Dendritic cell treated with granulocyte-macrophage colony-stimulating factor and Interleukin-4, amounts not matched to agents 40 ng/mL and 50 ng/mL, for 4 days (primary cell): ENCODE data around the gene EGR2.
"Not testable (repeated sequence)": the region's sequence is repeated elsewhere in the genome, so short reads cannot be mapped to it uniquely, and the experiment has no call there.

Source experiments
- H3K27ac Mint-ChIP-seq: one replicate; pipeline ENCODE4 v1.8.0; 2022; ENCODE audit warnings: mild to moderate bottlenecking, mixed read lengths
- H3K27me3 Mint-ChIP-seq: one replicate; pipeline ENCODE4 v1.8.0; 2022; ENCODE audit warnings: mild to moderate bottlenecking, mixed read lengths
- H3K36me3 Mint-ChIP-seq: one replicate; pipeline ENCODE4 v1.8.0; 2022; ENCODE audit warnings: low read depth, mixed read lengths
- H3K4me1 Mint-ChIP-seq: one replicate; pipeline ENCODE4 v1.8.0; 2022; ENCODE audit warnings: low read depth, mixed read lengths
- H3K4me3 Mint-ChIP-seq: one replicate; pipeline ENCODE4 v1.8.0; 2022; ENCODE audit warnings: mild to moderate bottlenecking, moderate library complexity, mixed read lengths
- H3K9me3 Mint-ChIP-seq: one replicate; pipeline ENCODE4 v1.8.0; 2022; ENCODE audit warnings: mixed read lengths
- intact Hi-C: fragments of 100-400 bp; cut with micrococcal nuclease; formaldehyde crosslinking; loops from one replicate; pipeline ENCODE4 v1.15.0; 2022

EGR2 gene

DNA sequence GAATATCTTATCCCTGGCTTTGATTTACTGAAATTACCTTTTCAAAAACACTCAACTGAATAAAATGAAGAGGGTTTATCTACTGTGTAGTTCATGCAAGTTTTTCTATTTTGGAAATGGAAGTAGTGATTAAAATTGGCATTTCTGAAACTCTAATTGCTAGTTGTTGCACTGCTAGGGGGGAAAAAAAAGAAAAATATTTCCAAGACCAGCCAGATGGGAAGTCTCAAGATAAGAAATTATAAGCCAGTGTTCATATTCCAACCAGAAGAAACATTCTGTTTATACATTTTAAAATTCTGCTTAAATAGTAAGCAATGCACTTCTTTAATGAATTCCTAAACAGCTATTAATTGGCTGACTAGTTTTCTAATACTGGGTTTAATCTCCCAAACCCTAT, 21.1 kb downstream of the EGR2 start:
- Mint-ChIP-seq H3K4me1 (peaks cover 43% of the 10 kb centered on the region), H3K27ac (no peak overlapping the region), H3K4me3 (no peak overlapping the region), H3K9me3 (no peaks in the 10 kb centered on the region), H3K27me3 (peaks cover 20% of the 10 kb centered on the region), H3K36me3 (peaks cover 7% of the 10 kb centered on the region)
- intact Hi-C loops = no loop called here

DNA sequence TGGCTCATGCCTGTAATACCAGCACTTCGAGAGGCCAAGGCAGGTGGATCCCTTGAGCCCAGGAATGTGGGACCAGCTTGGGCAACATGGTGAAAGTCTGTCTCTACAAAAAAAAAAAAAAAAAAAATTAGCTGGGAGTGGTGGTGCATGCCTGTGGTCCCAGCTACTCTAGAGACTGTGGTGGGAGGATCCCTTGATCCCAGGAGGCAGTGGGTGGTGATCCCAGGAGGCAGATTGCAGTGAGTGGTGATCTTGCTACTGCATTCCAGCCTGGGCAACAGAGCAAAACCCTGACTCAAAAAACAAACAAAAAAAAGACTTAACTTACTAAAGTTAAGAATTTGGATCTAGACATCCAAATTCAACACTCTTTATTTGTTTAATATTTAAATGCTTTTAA, 21.9 kb downstream of the EGR2 start:
- Mint-ChIP-seq H3K4me3 (no peak overlapping the region), H3K4me1 (peaks cover 43% of the 10 kb centered on the region), H3K9me3 (no peaks in the 10 kb centered on the region), H3K27ac (no peak overlapping the region), H3K36me3 (peaks cover 15% of the 10 kb centered on the region), H3K27me3 (peaks cover 23% of the 10 kb centered on the region)
- intact Hi-C loops = no loop called here

DNA sequence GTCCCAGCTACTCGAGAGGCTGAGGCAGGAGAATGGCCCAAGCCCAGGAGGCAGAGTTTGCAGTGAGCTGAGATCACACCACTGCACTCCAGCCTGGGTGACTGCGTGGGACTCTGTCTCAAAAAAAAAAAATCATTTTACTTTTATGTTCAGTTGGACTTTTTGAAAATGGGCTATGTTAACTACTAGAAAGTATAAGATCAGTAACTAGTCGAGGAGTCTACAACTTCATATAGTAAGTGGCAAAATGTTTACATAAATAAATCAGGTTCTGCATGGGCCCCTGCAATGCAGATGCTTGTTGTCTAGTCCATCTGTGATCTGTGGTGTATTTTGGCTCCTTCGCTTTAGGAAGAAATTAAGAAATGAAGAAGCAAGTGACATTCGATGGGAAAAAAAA, 23.9 kb downstream of the EGR2 start:
- intact Hi-C loops = no loop called here
- Mint-ChIP-seq H3K4me1 (peaks cover 25% of the 10 kb centered on the region), H3K27ac (no peak overlapping the region), H3K9me3 (no peaks in the 10 kb centered on the region), H3K27me3 (peaks cover 21% of the 10 kb centered on the region), H3K36me3 (peaks cover 15% of the 10 kb centered on the region), H3K4me3 (no peak overlapping the region)

DNA sequence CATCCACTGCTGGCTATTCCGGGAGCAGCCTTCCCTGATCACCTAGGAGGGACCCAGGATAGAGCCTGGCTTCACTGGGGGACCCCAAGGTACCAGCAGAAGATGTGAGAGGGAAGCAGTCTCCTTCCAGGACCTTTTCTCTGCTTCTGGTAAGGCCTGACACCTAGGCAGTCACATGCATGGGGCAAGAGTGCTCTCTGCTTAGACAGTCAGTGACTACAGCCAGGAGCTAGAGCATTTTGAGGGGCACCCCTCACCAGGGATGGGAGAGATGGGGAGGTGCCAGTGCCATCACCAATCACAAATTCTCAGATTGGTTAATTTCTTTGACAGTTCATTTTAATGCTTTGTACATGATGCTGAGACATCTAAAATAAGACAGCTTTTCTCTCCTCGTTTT, 25.6 kb downstream of the EGR2 start:
- Mint-ChIP-seq H3K4me1 (peaks cover 13% of the 10 kb centered on the region), H3K27me3 (peaks cover 9% of the 10 kb centered on the region), H3K27ac (no peak overlapping the region), H3K36me3 (peaks cover 10% of the 10 kb centered on the region), H3K4me3 (no peak overlapping the region), H3K9me3 (peaks cover 2% of the 10 kb centered on the region)
- intact Hi-C loops = no loop called here

DNA sequence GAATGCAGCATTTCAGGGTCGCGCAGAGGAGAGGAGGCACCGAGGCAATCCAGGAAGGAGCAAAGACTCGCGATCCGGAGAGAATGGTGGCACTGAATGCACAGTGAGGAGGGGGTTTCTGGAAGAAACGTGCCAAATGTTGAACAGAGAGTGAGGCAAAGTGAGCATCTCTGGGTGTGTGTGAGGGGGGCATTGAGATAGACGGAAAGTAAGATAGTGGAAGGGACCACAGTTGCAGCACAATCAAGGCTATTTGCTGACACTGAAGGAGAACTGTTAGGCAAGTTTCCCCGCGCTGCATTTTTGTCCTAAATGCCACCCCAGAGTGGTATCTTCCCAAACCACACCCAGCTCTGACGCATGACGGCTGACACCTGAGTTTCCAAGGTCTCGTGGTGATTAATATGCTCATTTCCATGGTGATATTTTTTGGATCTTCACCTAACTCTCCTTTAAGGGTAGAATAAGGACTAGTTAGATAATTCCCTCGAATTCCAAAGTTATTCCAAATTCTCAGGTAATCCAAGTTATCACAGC, 26.1 kb downstream of the EGR2 start:
- no peak overlapping the region for H3K4me3 Mint-ChIP-seq
- peaks cover 7% of the 10 kb centered on the region for H3K9me3 Mint-ChIP-seq
- no peak overlapping the region for H3K27ac Mint-ChIP-seq
- H3K4me1 Mint-ChIP-seq = peaks cover 13% of the 10 kb centered on the region
- intact Hi-C loops = no loop called here
- H3K27me3 Mint-ChIP-seq = peaks cover 12% of the 10 kb centered on the region
- H3K36me3 Mint-ChIP-seq = peaks cover 15% of the 10 kb centered on the region

DNA sequence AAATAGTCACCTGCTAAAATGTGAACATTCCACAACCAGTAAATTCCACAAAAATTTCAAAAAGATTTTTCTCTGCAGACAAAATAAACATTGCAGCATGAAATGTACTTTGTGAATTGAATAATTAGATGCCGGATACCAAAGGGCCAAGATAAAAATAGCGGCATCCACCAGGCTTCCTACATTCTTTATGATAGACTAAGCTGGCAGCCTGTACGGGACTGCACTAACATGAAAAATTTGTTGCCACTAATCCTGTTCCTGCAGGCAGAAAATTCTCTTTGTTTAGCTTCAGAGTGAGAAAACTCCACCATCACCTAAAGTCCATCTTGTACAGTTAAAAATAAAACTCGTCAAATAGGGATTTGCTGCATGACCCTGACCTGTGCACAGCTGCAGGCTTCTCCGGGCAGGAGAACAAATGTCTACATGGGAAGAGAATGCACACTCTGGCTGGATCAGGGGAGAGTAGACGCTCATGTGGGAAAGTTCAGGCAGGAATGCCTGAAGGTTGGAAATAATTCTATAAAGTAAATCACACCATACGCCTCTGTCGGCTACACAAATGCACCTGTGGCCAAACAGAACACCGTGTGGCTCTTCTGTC, 27.2 kb downstream of the EGR2 start:
- Mint-ChIP-seq H3K27me3 (peaks cover 14% of the 10 kb centered on the region), H3K4me3 (no peak overlapping the region), H3K27ac (no peak overlapping the region), H3K9me3 (peaks cover 13% of the 10 kb centered on the region), H3K4me1 (peaks cover 13% of the 10 kb centered on the region), H3K36me3 (peaks cover 24% of the 10 kb centered on the region)
- intact Hi-C loops = no loop called here

DNA sequence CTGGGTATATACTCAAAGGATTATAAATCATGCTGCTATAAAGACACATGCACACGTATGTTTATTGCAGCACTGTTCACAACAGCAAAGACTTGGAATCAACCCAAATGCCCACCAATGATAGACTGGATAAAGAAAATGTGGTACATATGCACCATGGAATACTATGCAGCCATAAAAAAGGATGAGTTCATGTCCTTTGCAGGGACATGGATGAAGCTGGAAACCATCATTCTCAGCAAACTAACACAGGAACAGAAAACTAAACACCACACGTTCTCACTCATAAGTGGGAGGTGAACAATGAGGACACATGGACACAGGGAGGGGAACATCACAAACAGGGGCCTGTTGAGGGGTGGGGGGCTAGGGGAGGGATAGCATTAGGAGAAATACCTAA, 27.9 kb downstream of the EGR2 start:
- H3K4me3 Mint-ChIP-seq, intact Hi-C loops, H3K27ac Mint-ChIP-seq: not testable (repeated sequence)
- H3K36me3 Mint-ChIP-seq = peaks cover 29% of the 10 kb centered on the region
- peaks cover 13% of the 10 kb centered on the region for H3K4me1 Mint-ChIP-seq
- H3K9me3 Mint-ChIP-seq = peaks cover 13% of the 10 kb centered on the region
- peaks cover 16% of the 10 kb centered on the region for H3K27me3 Mint-ChIP-seq

DNA sequence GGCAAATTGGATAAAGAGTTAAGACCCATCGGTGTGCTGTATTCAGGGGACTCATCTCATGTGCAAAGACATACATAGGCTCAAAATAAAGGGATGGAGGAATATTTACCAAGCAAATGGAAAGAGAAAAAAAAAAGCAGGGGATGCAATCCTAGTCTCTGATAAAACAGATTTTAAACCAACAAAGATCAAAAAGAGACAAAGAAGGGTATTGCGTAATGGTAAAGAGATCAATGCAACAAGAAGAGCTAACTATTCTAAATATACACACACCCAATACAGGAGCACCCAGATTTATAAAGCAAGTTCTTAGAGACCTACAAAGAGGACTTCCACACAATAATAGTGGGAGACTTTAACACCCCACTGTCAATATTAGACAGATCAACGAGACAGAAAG, 31.6 kb downstream of the EGR2 start:
- peaks cover 22% of the 10 kb centered on the region for H3K36me3 Mint-ChIP-seq
- H3K27ac Mint-ChIP-seq, intact Hi-C loops, H3K4me3 Mint-ChIP-seq, H3K4me1 Mint-ChIP-seq: not testable (repeated sequence)
- H3K27me3 Mint-ChIP-seq = peaks cover 15% of the 10 kb centered on the region
- peaks cover 13% of the 10 kb centered on the region for H3K9me3 Mint-ChIP-seq

DNA sequence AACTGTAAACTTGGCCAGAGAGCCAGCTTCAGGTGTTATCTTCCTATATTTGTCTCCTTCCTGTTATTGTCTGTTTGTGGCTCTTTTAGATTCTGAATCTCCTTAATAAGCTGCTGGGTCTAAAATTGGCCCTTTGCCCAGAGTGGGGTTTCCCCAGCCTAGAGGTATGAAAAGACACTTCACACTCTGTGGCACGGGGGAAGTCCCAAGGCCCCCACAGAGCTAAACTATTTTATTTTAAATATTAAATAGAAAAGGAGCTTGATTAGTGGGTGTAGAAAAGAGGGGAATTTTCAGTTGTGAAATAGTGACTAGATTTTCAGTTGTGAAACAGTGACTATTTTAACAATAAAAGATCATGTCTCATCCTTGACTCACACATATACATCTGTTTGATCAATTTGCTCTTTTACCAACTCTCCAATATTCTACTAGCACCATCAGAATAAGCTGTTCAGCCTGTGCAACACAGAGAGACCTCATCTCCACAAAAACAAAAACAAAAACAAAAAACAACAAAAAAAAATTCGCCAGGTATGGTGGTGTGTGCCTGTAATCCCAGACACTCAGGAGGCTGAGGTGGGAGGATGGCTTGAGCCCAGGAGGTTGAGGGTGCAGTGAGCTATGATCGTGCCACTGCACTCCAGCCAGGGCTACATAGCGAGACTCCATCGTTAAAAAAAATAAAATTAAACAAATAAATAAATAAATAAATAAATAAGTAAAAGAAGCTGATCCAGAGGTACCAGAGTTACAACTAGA, 36.5 kb downstream of the EGR2 start:
- intact Hi-C loops = no loop called here
- Mint-ChIP-seq H3K36me3 (peaks cover 10% of the 10 kb centered on the region), H3K4me1 (peaks cover 16% of the 10 kb centered on the region), H3K4me3 (no peak overlapping the region), H3K27me3 (peaks cover 10% of the 10 kb centered on the region), H3K27ac (no peak overlapping the region), H3K9me3 (peaks cover 2% of the 10 kb centered on the region)

DNA sequence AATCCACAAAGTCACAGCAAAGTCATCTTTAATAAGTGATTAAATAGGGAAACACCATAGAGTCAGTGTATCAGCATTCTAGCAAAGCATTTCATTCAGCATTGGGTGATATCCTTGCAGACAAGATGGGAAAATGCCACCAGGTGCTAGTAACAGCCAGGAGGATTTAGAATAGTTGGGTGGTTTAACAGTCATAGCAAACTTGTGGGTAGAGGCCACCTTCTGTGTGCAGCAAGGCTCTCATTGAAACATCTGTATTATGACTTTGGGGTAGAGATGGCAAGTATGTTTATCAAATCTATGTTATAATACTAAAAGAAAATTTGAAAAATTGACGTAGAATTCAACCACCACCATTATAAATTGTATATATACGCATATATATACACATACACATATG, 38.0 kb downstream of the EGR2 start:
- Mint-ChIP-seq H3K27me3 (peaks cover 12% of the 10 kb centered on the region), H3K4me1 (peaks cover 21% of the 10 kb centered on the region), H3K36me3 (no peaks in the 10 kb centered on the region), H3K9me3 (no peaks in the 10 kb centered on the region), H3K27ac (no peak overlapping the region), H3K4me3 (no peak overlapping the region)
- intact Hi-C loops = no loop called here

DNA sequence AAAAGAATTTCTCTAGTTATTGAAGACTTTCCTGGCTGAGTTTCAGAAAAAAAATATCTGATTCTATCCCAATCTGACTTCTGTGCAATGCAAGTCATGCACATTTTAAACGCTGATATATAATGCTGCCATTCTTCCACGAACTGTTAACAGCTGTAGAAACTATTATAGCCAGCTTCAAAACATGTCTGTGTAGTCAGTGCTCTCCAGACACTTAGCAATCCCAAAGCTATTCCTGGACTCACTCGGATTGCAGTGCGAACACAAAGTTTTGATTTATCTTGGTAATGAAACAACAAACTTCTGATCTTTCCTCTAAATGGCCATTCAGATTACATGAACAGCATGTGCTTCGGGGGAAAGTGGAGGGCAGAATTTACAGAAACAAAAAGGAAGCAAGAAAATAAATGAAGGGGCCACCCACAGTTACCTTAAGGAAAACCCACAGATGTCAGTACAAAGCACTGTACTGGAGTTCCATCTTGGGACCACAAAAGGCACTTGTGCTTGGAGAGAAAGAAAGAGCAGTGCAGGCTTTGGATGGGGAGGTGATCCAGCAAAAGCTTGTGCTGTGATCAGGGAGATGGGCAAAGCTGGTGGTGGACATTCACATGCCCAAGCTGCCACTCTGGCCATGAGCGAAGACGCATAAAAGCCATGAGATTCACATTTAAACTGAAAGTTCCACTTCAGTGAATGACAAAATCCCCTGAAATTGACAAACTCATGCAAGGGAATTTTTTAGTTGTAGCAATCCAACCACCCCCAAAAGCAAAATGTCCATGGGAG, 43.8 kb downstream of the EGR2 start:
- Mint-ChIP-seq H3K4me3 (no peak overlapping the region), H3K9me3 (no peaks in the 10 kb centered on the region), H3K27ac (no peak overlapping the region), H3K4me1 (peaks cover 35% of the 10 kb centered on the region), H3K27me3 (peaks cover 4% of the 10 kb centered on the region), H3K36me3 (no peaks in the 10 kb centered on the region)
- intact Hi-C loops = no loop called here

DNA sequence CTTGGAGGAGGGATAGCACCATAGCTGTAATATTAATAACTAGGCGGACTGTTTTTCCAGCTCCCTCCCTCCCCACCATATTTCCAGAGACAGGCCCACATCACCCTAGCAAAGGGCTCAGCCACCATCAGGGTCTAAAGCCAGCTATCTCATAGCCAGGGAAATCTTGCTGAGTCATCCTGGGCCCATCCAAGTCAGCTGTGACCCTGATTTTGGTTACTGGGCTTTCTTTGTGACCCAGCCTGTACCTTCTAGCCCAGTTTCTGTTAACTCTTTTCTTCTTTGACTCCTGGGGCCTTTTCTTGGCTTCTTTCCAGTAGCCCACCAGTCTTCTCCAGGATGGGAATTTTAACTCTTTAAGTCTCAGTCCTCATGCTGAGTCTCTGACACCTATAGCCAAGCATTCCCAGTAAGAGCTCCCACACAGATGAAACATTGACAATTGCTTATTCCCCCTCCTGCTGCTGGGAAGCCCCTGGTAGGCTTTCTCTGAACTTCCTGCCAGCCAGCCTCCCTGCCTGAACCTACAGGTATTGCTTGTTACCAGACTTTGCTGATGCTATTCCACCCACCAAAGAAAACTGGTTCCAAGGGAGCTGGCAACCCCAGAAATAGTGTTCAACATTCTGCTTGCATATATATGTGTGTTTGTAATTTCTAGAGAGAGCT, 46.5 kb downstream of the EGR2 start:
- intact Hi-C loops = no loop called here
- peaks cover 7% of the 10 kb centered on the region for H3K27me3 Mint-ChIP-seq
- H3K27ac Mint-ChIP-seq = no peak overlapping the region
- peaks cover 39% of the 10 kb centered on the region for H3K4me1 Mint-ChIP-seq
- H3K4me3 Mint-ChIP-seq = no peak overlapping the region
- no peaks in the 10 kb centered on the region for H3K9me3 Mint-ChIP-seq
- H3K36me3 Mint-ChIP-seq = no peaks in the 10 kb centered on the region

DNA sequence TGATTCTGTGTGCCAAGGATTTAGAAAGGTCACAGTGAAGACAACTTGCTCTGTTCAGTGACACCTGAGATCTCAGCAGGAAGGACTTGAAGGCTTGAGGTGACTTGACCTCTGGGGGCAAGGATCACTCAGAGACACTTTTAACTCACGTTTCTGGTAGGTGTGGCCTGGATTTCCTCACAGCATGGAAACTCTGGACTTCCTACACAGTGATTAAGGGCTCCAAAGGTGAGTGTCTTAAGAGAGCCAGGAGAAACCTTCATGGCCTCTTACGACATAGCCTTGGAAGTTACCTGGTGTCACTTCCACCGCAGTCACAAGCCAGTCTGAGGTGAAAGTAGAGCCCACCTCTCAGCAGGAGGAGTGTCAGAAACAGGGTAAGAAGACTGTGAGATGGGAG, 49.8 kb downstream of the EGR2 start:
- intact Hi-C loops = no loop called here
- no peak overlapping the region for H3K27ac Mint-ChIP-seq

DNA sequence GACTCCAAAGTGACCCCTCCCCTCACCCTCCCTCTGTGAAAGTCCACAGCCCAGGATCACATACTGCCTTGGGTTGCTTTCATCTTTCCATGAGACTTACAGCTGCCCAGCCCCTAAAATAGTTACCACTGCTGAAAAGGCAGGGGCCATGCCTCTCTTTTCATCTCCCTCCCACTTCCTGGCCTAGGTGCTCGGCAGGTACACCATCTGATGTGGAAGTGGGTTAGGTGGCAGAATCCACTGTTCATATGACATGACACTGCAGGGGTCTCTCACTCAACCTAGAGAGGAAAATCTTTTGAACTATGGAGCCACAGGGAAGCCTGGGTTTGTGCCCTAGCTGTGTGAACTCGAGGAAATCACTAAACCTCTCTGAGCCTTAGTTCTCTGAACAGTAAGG, 50.4 kb downstream of the EGR2 start:
- H3K4me1 Mint-ChIP-seq = peaks cover 46% of the 10 kb centered on the region
- H3K36me3 Mint-ChIP-seq = no peaks in the 10 kb centered on the region
- peaks cover 4% of the 10 kb centered on the region for H3K27me3 Mint-ChIP-seq
- intact Hi-C loops = no loop called here
- H3K9me3 Mint-ChIP-seq = no peaks in the 10 kb centered on the region
- no peak overlapping the region for H3K27ac Mint-ChIP-seq
- no peak overlapping the region for H3K4me3 Mint-ChIP-seq

More for the DNA sequence above, 49.8 kb downstream of the EGR2 start:
- H3K4me1 Mint-ChIP-seq = peaks cover 44% of the 10 kb centered on the region
- no peak overlapping the region for H3K4me3 Mint-ChIP-seq
- no peaks in the 10 kb centered on the region for H3K36me3 Mint-ChIP-seq
- no peaks in the 10 kb centered on the region for H3K9me3 Mint-ChIP-seq
- peaks cover 4% of the 10 kb centered on the region for H3K27me3 Mint-ChIP-seq
